Osteocyte (in vitro differentiated cells): ENCODE results near the gene RAP1A. TPM values are rescaled to one million over a fixed set of nuclear protein-coding genes. Genes with fewer than 3 reads are reported as not detected.

Source experiments
- DNase-seq: peaks from one replicate; pipeline ENCODE4 v3.0.0; 2021; ENCODE audit warnings: mixed read lengths; ENCODE audit not compliant: unreplicated experiment; ENCODE audit errors: extremely low spot score
- H3K27ac Mint-ChIP-seq: one replicate; pipeline ENCODE4 v1.8.0; 2021; ENCODE audit warnings: mild to moderate bottlenecking, mixed read lengths; ENCODE audit not compliant: unreplicated experiment
- H3K27me3 Mint-ChIP-seq: one replicate; pipeline ENCODE4 v1.8.0; 2021; ENCODE audit warnings: mixed read lengths; ENCODE audit not compliant: unreplicated experiment
- H3K36me3 Mint-ChIP-seq: one replicate; pipeline ENCODE4 v1.8.0; 2021; ENCODE audit warnings: mixed read lengths; ENCODE audit not compliant: unreplicated experiment
- H3K4me1 Mint-ChIP-seq: one replicate; pipeline ENCODE4 v1.8.0; 2021; ENCODE audit warnings: mixed read lengths; ENCODE audit not compliant: unreplicated experiment
- H3K4me3 Mint-ChIP-seq: one replicate; pipeline ENCODE4 v1.8.0; 2021; ENCODE audit warnings: mild to moderate bottlenecking, moderate library complexity, mixed read lengths; ENCODE audit not compliant: unreplicated experiment
- H3K9me3 Mint-ChIP-seq: one replicate; pipeline ENCODE4 v1.8.0; 2021; ENCODE audit warnings: mixed read lengths; ENCODE audit not compliant: unreplicated experiment
- total RNA-seq: library from RNA; stranded (reverse); gene quantifications from 2 replicates; pipeline ENCODE4 v1.2.1, GENCODE V29; 2021
- TF ChIP-seq, protein P1 (sequence below): fragments of 200-600 bp; sonication (generic); IDR thresholded peaks from 2 replicates; pipeline ENCODE4 v1.5.0; 2021; ENCODE audit warnings: antibody characterized with exemption, mild to moderate bottlenecking, moderate library complexity

RAP1A gene
- total RNA-seq, 1 donor from 2014 or later, result 48.3 TPM

DNA sequence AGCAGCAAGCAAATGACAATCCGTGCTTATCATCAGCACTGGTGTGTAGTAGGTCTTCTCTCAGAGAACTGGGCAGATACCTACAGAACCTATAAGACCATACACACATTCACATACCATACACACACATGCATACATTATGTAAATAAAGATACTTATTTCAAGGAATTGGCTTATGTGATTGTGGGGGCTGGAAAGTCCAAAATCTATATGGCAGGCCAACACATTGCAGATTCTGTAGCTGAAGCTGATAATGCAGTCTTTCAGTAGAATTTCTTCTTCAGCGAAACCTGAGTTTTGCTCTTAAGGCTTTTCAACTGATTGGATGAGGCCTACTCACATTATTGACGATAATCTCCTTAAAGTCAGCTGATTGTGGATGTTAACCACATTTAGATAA lies 24.1 kb downstream of the RAP1A start:
- H3K36me3 Mint-ChIP-seq, result peaks cover 4% of the 10 kb centered on the region
- H3K27ac Mint-ChIP-seq, result no peak overlapping the region
- TF ChIP-seq, protein P1, sequence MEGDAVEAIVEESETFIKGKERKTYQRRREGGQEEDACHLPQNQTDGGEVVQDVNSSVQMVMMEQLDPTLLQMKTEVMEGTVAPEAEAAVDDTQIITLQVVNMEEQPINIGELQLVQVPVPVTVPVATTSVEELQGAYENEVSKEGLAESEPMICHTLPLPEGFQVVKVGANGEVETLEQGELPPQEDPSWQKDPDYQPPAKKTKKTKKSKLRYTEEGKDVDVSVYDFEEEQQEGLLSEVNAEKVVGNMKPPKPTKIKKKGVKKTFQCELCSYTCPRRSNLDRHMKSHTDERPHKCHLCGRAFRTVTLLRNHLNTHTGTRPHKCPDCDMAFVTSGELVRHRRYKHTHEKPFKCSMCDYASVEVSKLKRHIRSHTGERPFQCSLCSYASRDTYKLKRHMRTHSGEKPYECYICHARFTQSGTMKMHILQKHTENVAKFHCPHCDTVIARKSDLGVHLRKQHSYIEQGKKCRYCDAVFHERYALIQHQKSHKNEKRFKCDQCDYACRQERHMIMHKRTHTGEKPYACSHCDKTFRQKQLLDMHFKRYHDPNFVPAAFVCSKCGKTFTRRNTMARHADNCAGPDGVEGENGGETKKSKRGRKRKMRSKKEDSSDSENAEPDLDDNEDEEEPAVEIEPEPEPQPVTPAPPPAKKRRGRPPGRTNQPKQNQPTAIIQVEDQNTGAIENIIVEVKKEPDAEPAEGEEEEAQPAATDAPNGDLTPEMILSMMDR, result no peak
- DNase-seq, result no peak
- no peaks in the 10 kb centered on the region for H3K27me3 Mint-ChIP-seq
- no peak overlapping the region for H3K4me3 Mint-ChIP-seq
- peaks cover 6% of the 10 kb centered on the region for H3K4me1 Mint-ChIP-seq
- H3K9me3 Mint-ChIP-seq, result peaks cover 5% of the 10 kb centered on the region

DNA sequence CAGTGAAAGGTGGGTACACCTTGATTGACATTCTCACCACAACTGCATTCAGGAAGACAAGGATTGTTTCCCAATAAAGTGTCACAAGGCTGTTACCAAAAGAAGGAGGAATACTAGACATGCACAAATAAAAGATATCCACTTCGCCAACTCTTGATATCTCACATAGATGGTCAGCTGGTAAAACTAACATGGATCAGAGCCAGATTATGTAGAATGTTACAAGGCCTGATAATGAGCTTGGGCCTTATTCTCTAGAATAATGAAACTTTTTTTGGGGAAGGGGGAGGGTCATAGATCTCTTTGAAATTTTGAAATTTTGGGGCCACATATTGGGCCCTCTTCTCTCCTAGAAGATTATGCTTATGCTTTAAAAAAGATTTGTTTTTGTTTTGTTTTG lies 24.9 kb downstream of the RAP1A start:
- Mint-ChIP-seq H3K4me3 (no peak overlapping the region), H3K27me3 (no peaks in the 10 kb centered on the region), H3K9me3 (peaks cover 5% of the 10 kb centered on the region), H3K4me1 (peaks cover 6% of the 10 kb centered on the region), H3K27ac (no peak overlapping the region), H3K36me3 (peaks cover 9% of the 10 kb centered on the region)
- TF ChIP-seq, protein P1, result no peak
- DNase-seq, result no peak

DNA sequence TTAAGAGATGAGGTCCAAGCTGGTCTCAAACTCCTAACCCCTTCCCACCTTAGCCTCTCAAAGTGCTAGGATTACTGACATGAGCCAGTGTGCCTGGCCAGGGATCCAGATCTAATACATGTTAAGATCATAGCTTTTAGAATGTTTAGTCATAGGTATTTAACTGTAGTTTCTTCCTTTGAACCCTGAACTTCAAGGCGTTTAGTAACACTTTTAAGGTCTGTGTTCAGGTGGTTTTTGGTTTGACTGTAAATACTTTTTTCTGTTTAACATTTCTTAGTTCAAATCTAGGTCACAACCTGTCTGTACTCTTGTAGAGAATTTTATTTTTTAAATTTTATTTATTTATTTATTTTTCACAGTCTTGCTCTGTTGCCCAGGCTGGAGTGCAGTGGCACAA lies 28.1 kb downstream of the RAP1A start:
- DNase-seq, result no peak
- peaks cover 5% of the 10 kb centered on the region for H3K9me3 Mint-ChIP-seq
- TF ChIP-seq, protein P1, result no peak
- H3K4me1 Mint-ChIP-seq, result peaks cover 6% of the 10 kb centered on the region
- H3K27ac Mint-ChIP-seq, result no peak overlapping the region
- no peaks in the 10 kb centered on the region for H3K27me3 Mint-ChIP-seq
- peaks cover 9% of the 10 kb centered on the region for H3K36me3 Mint-ChIP-seq
- H3K4me3 Mint-ChIP-seq, result no peak overlapping the region

DNA sequence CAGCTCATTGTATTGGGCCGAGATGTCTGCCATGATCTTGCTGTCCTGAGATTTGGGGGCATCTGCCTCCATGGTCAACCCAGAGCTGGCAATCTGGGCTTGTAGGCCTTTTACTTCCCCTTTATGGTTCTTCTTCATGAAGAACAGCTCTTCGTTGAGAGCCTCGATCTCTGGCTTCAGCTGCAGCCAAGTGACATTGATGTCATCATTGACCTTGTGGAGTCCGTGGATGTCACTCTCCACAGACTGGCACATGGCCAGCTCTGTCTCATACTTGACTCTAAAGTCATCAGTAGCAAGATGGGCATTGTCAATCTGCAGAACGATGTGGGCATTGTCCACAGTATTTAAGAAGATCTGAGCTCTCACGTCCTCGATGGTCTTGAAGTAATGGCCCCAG lies 29.2 kb downstream of the RAP1A start:
- Mint-ChIP-seq H3K36me3 (peaks cover 5% of the 10 kb centered on the region), H3K27ac (no peak overlapping the region), H3K9me3 (no peaks in the 10 kb centered on the region), H3K4me3 (no peak overlapping the region), H3K27me3 (no peaks in the 10 kb centered on the region), H3K4me1 (peaks cover 6% of the 10 kb centered on the region)
- no peak for DNase-seq
- TF ChIP-seq, protein P1, result no peak

DNA sequence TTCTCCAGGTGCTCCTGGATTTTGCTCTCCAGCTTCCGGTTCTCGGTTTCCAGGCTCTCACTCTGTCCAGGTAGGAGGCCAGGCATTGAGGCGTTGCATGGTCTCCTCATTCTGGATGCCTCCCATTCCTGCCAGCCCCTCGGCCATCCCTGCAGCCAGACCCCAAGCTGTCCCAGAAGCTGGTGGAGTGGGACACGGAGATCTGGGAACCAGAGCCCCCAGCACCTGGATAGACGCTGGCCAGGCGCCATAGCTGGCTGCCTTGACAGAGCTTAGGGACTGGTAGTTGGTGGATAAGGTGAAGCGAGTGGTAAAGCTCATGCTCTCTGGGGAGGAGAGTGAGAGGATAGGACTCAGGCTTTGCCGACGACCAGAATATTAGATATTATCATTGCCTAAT lies 29.6 kb downstream of the RAP1A start:
- DNase-seq, result no peak
- H3K27ac Mint-ChIP-seq, result no peak overlapping the region

More for the DNA sequence above, 29.6 kb downstream of the RAP1A start:
- Mint-ChIP-seq H3K4me3 (no peak overlapping the region), H3K9me3 (no peaks in the 10 kb centered on the region), H3K4me1 (peaks cover 6% of the 10 kb centered on the region), H3K36me3 (peaks cover 5% of the 10 kb centered on the region), H3K27me3 (no peaks in the 10 kb centered on the region)
- TF ChIP-seq, protein P1, result no peak
